ENCODE data around the gene NOS1AP.

GRCh38 chr1:162291000-162291399 lies 221.5 kb downstream of the NOS1AP start:
- TF ChIP-seq POLR2AphosphoS5 (IDR thresholded peaks at IDR 0.05; ENCODE audit: low read depth, low read length), result no peak
- no peak for TF ChIP-seq CHD2 (IDR thresholded peaks at IDR 0.05; ENCODE audit: low read length, partially characterized antibody)
- no peak for TF ChIP-seq TAF1 (IDR thresholded peaks at IDR 0.05; ENCODE audit: borderline replicate concordance, low read depth, low read length)
- no peak for TF ChIP-seq SMC3 (IDR thresholded peaks at IDR 0.05; ENCODE audit: low read depth, low read length)
- TF ChIP-seq YY1 (IDR thresholded peaks at IDR 0.05; ENCODE audit: low read depth), result no peak
- TF ChIP-seq, protein P1, sequence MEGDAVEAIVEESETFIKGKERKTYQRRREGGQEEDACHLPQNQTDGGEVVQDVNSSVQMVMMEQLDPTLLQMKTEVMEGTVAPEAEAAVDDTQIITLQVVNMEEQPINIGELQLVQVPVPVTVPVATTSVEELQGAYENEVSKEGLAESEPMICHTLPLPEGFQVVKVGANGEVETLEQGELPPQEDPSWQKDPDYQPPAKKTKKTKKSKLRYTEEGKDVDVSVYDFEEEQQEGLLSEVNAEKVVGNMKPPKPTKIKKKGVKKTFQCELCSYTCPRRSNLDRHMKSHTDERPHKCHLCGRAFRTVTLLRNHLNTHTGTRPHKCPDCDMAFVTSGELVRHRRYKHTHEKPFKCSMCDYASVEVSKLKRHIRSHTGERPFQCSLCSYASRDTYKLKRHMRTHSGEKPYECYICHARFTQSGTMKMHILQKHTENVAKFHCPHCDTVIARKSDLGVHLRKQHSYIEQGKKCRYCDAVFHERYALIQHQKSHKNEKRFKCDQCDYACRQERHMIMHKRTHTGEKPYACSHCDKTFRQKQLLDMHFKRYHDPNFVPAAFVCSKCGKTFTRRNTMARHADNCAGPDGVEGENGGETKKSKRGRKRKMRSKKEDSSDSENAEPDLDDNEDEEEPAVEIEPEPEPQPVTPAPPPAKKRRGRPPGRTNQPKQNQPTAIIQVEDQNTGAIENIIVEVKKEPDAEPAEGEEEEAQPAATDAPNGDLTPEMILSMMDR (IDR thresholded peaks at IDR 0.05), result no peak
- no peak for TF ChIP-seq EZH2phosphoT487 (IDR thresholded peaks at IDR 0.05; ENCODE audit: borderline replicate concordance, low read depth)

Measured in SK-N-SH (cell line).